GM12874 (cell line): ENCODE data around the gene PRODH2.

ENCODE experiments used
- TF ChIP-seq, protein P1 (sequence below): IDR thresholded peaks from 2 replicates; pipeline ENCODE4 v1.5.1; 2011; ENCODE audit warnings: low read depth, mild to moderate bottlenecking, control low read depth, low read length, moderate library complexity; ENCODE audit not compliant: insufficient read depth

Gene PRODH2

GRCh38 chr19:35847911-35848310 lies 35.3 kb upstream of the PRODH2 start:
- TF ChIP-seq, protein P1, sequence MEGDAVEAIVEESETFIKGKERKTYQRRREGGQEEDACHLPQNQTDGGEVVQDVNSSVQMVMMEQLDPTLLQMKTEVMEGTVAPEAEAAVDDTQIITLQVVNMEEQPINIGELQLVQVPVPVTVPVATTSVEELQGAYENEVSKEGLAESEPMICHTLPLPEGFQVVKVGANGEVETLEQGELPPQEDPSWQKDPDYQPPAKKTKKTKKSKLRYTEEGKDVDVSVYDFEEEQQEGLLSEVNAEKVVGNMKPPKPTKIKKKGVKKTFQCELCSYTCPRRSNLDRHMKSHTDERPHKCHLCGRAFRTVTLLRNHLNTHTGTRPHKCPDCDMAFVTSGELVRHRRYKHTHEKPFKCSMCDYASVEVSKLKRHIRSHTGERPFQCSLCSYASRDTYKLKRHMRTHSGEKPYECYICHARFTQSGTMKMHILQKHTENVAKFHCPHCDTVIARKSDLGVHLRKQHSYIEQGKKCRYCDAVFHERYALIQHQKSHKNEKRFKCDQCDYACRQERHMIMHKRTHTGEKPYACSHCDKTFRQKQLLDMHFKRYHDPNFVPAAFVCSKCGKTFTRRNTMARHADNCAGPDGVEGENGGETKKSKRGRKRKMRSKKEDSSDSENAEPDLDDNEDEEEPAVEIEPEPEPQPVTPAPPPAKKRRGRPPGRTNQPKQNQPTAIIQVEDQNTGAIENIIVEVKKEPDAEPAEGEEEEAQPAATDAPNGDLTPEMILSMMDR: no peak

- TF ChIP-seq, protein P1: no peak
These were observed 33.5 kb upstream of the PRODH2 start for GRCh38 chr19:35846038-35846668.

GRCh38 chr19:35845215-35846037 lies 32.8 kb upstream of the PRODH2 start:
- TF ChIP-seq, protein P1: no peak

GRCh38 chr19:35844482-35845214 lies 32.0 kb upstream of the PRODH2 start:
- TF ChIP-seq, protein P1: no peak

DNA sequence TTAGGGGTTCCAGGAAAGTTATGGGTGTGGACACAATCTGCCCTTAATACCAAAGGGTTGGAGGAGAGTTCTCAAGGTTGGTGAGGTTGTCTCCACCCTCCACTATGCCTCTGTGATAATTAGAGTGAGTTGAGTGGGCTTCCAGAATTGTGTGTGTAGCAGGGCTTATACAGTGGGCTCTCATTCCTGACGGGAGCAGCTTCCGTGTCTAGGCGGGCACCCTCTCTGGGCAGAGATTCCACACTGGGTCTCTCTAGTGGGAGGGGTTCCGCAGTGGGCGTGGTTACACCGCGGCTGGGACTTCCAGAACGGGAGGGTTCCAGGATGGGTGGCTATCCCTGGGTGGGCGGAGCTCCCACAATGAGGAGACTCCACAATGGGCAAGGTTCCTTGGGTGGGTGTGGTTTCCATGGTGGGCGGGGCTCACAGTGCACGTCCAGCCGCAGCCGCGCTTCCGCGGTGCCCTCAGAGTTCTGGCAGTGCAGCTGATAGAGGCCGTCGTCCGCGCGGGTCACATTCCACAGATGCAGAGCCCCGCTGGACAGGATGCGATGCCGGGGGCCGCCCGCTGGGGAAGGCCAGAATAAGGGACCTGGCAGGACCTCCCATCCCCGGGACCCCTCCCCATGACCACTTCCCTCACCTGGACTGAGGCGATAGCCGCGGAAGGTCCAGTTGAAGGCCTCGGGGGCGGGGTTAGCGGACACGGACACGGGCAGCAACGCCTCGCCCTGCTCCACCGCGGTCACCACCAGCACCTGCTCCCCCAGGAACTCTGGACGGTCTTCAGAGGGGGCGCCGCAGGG lies 31.2 kb upstream of the PRODH2 start:
- TF ChIP-seq, protein P1: no peak

- TF ChIP-seq, protein P1: no peak
These were observed 30.1 kb upstream of the PRODH2 start for GRCh38 chr19:35842666-35843272.
